ENCODE results near the gene PLCB1. TPM values are rescaled to one million over a fixed set of nuclear protein-coding genes. Genes with fewer than 3 reads are reported as not detected.

Gene PLCB1
- total and polyA plus RNA-seq, 2 donors (not counting 3 experiments of a cell fraction or from before 2014, with no cell fraction given), result 10.2 to 53.4 TPM

- H4K20me1 ChIP-seq (replicated peaks; ENCODE audit: control insufficient read depth, extremely low read depth, insufficient read depth, low read length), result no peaks in the 10 kb centered on the region
- no TSS peak for BruUV-seq (replicated peaks)
- H2AFZ ChIP-seq (ENCODE audit: low read depth, low read length), result no peak overlapping the region
- ChIA-PET POLR2A (no interaction called here), CTCF (interaction anchor here (0.7 to 2.8 kb wide), 10 partner anchors 9 to 352 kb away, joined by 3 to 16 read pairs (median 4); partner anchors contain the start of gene PLCB1)
- intact Hi-C loops (cut with micrococcal nuclease), result no loop called here
- H3K4me2 ChIP-seq (ENCODE audit: insufficient read depth, low read length), result no peak overlapping the region
- FAIRE-seq, result no peak
- peaks cover 3% of the 10 kb centered on the region for H3K4me1 ChIP-seq (ENCODE audit: control insufficient read depth, extremely low read depth, insufficient read depth, low read length)
- H3K79me2 ChIP-seq (ENCODE audit: control insufficient read depth, insufficient read depth, low read length), result no peaks in the 10 kb centered on the region
- TF ChIP-seq JUN (IDR thresholded peaks at IDR 0.05; ENCODE audit: borderline replicate concordance, insufficient read depth, insufficient read length, low read depth) (no peak), MYC (IDR thresholded peaks at IDR 0.05; ENCODE audit: low read depth, low read length) (no peak), POLR2AphosphoS5 (IDR thresholded peaks at IDR 0.05; ENCODE audit: insufficient read depth, low read depth, low read length) (no peak), MAX (IDR thresholded peaks at IDR 0.05; ENCODE audit: insufficient read depth, insufficient read length) (no peak), EZH2 (IDR thresholded peaks at IDR 0.05; ENCODE audit: borderline replicate concordance, low read depth, low read length, severe bottlenecking) (no peak), GATA2 (IDR thresholded peaks at IDR 0.05; ENCODE audit: insufficient read depth, insufficient read length, low read depth, low read length) (no peak), FOS (IDR thresholded peaks at IDR 0.05; ENCODE audit: borderline replicate concordance, insufficient read depth, low read length) (no peak), CTCF (IDR thresholded peaks at IDR 0.05; ENCODE audit: extremely low read depth in 1 of 2, insufficient read depth in 1 of 2, low read depth in 1 of 2, low read length in 2 of 2) (no peak), POLR2A (IDR thresholded peaks at IDR 0.05; ENCODE audit: low read depth, low read length) (no peak)
- no peaks in the 10 kb centered on the region for H3K9me1 ChIP-seq (replicated peaks; ENCODE audit: control insufficient read depth, extremely low read depth, insufficient read depth, low read length)
- no peak overlapping the region for H3K9ac ChIP-seq (replicated peaks; ENCODE audit: extremely low read depth, insufficient read depth, low read length)
- no peak overlapping the region for H3K27ac ChIP-seq (ENCODE audit: insufficient read depth, low read depth, low read length)
- DNase-seq (ENCODE audit: low read depth, low spot score), result no peak
- no peaks in the 10 kb centered on the region for H3K9me3 ChIP-seq (replicated peaks; ENCODE audit: control insufficient read depth, insufficient read depth, low read length)
- H3K36me3 ChIP-seq (ENCODE audit: control insufficient read depth in 2 of 2, extremely low read depth in 1 of 2, insufficient read depth in 2 of 2, low read length in 2 of 2), result no peaks in the 10 kb centered on the region
- H3K27me3 ChIP-seq (ENCODE audit: control insufficient read depth in 2 of 2, insufficient read depth in 2 of 2, low read length in 2 of 2), result no peaks in the 10 kb centered on the region
- dilution Hi-C loops (cut with MboI; ENCODE audit: extremely low pct_ligation_motif_present, low sequenced_read_pairs), result no loop called here
- no peak overlapping the region for H3K4me3 ChIP-seq (replicated peaks in 1 of 3; ENCODE audit: insufficient read depth in 1 of 3, low read depth in 1 of 3, low read length in 3 of 3)
Observed at GRCh38 chr20:8395956-8396355, 263.9 kb downstream of the PLCB1 start.
